Stimulated activated CD4-positive, alpha-beta T cell treated with anti-CD3 and anti-CD28 coated beads, Interleukin-4, amount 100 ng/mL, for 1 hour (primary cell): ENCODE measurements around the gene XIAP.
A peak's percentile ranks its signal among the peaks of the same experiment; 100 is the strongest.

Experiments used
- DNase-seq: peaks from one replicate; pipeline ENCODE4 v3.0.0-alpha.2; 2020

Gene XIAP

GRCh38 chrX:123962006-123962467 lies 102.2 kb downstream of the XIAP start:
- DNase-seq = no peak

GRCh38 chrX:123962794-123963373 lies 103.0 kb downstream of the XIAP start:
- peak; percentile 78 for DNase-seq
